Activated CD4-positive, alpha-beta T cell treated with anti-CD3 and anti-CD28 coated beads, Interleukin-2, Interleukin-6, amounts not matched to agents 100 ng/mL and 50 ng/mL, durations not matched to agents 16 hours and 8 hours (primary cell): Measurements from ENCODE around the gene KCNQ1.
"Not testable (repeated sequence)": the region's sequence is repeated elsewhere in the genome, so short reads cannot be mapped to it uniquely, and the experiment has no call there.

Experiments
- DNase-seq: peaks from one replicate; pipeline ENCODE4 v3.0.0-alpha.2; 2020

Gene KCNQ1

GRCh38 chr11:2477936-2478335 lies 33.1 kb downstream of the KCNQ1 start:
- no peak for DNase-seq

GRCh38 chr11:2480067-2480873 lies 35.5 kb downstream of the KCNQ1 start:
- DNase-seq = not testable (repeated sequence)

GRCh38 chr11:2480874-2481220 lies 36.0 kb downstream of the KCNQ1 start:
- DNase-seq = no peak

GRCh38 chr11:2481253-2481652 lies 36.4 kb downstream of the KCNQ1 start:
- DNase-seq = no peak

GRCh38 chr11:2482204-2482603 lies 37.4 kb downstream of the KCNQ1 start:
- DNase-seq = no peak

- no peak for DNase-seq
Measured at GRCh38 chr11:2482745-2483144, 37.9 kb downstream of the KCNQ1 start.

- DNase-seq = no peak
Measured at GRCh38 chr11:2483426-2483825, 38.6 kb downstream of the KCNQ1 start.

- no peak for DNase-seq
Measured at GRCh38 chr11:2484576-2485125, 39.8 kb downstream of the KCNQ1 start.

GRCh38 chr11:2488004-2488403 lies 43.2 kb downstream of the KCNQ1 start:
- DNase-seq = no peak

- no peak for DNase-seq
Measured at GRCh38 chr11:2489083-2489482, 44.3 kb downstream of the KCNQ1 start.

- DNase-seq = not testable (repeated sequence)
Measured at GRCh38 chr11:2497951-2498350, 53.1 kb downstream of the KCNQ1 start.

GRCh38 chr11:2498750-2499149 lies 53.9 kb downstream of the KCNQ1 start:
- no peak for DNase-seq

- no peak for DNase-seq
Measured at GRCh38 chr11:2507212-2507901, 62.5 kb downstream of the KCNQ1 start.

GRCh38 chr11:2507945-2508749 lies 63.3 kb downstream of the KCNQ1 start:
- DNase-seq = no peak

GRCh38 chr11:2508793-2509192 lies 64.0 kb downstream of the KCNQ1 start:
- DNase-seq = no peak

- DNase-seq = no peak
Measured at GRCh38 chr11:2509481-2510001, 64.7 kb downstream of the KCNQ1 start.

- no peak for DNase-seq
Measured at GRCh38 chr11:2510626-2511402, 66.0 kb downstream of the KCNQ1 start.

- no peak for DNase-seq
Measured at GRCh38 chr11:2511421-2512369, 66.9 kb downstream of the KCNQ1 start.

GRCh38 chr11:2512431-2513407 lies 67.9 kb downstream of the KCNQ1 start:
- DNase-seq = no peak

- DNase-seq = no peak
Measured at GRCh38 chr11:2513441-2513840, 68.6 kb downstream of the KCNQ1 start.
